Thyroid gland (tissue), 4 donors: ENCODE results near the gene EML2.

Experiments
- POLR2A ChIP-seq, 2 donors: fragments of 450-650 bp; IDR thresholded peaks; one replicate each; pipeline ENCODE4 v1.6.1; 2017; ENCODE audit warnings: antibody characterized with exemption in 2 of 2, mild to moderate bottlenecking in 2 of 2, moderate library complexity in 1 of 2
- TF ChIP-seq, protein P1 (sequence below), 6 experiments: fragments of 200-600 bp in 3 of 6; fragments of 450-650 bp in 3 of 6; sonication (generic) in 3 of 6; IDR thresholded peaks; one replicate each; pipeline ENCODE4 v1.5.1; 2016 to 2019; ENCODE audit warnings: antibody characterized with exemption in 6 of 6, mild to moderate bottlenecking in 2 of 6, inconsistent platforms in 1 of 6, moderate library complexity in 1 of 6

DNA sequence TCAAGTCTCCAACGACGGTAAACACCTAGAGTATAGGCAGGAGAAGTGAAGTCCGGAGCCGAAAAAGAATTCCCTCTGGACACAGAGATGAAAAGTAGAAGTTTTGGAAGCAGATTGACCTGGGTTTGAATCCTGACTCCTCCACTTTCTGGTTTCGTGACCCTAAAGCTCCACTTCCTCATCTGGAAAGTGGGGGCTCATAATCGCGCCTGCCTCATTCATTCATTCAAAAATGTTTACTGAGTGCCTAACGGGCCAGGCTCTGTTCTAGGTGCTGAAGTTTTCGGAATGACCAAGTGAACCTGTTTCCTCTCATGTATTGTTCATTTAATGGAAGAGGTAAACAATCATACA, 7.1 kb upstream of the EML2 start:
- TF ChIP-seq POLR2A (IDR thresholded peaks at IDR 0.05) = no peak
- TF ChIP-seq, protein P1, sequence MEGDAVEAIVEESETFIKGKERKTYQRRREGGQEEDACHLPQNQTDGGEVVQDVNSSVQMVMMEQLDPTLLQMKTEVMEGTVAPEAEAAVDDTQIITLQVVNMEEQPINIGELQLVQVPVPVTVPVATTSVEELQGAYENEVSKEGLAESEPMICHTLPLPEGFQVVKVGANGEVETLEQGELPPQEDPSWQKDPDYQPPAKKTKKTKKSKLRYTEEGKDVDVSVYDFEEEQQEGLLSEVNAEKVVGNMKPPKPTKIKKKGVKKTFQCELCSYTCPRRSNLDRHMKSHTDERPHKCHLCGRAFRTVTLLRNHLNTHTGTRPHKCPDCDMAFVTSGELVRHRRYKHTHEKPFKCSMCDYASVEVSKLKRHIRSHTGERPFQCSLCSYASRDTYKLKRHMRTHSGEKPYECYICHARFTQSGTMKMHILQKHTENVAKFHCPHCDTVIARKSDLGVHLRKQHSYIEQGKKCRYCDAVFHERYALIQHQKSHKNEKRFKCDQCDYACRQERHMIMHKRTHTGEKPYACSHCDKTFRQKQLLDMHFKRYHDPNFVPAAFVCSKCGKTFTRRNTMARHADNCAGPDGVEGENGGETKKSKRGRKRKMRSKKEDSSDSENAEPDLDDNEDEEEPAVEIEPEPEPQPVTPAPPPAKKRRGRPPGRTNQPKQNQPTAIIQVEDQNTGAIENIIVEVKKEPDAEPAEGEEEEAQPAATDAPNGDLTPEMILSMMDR (IDR thresholded peaks at IDR 0.05) = no peak
